ENCODE results near the gene SHC1. TPM values are rescaled to one million over a fixed set of nuclear protein-coding genes. Genes with fewer than 3 reads are reported as not detected.
A peak's percentile ranks its signal among the peaks of the same experiment; 100 is the strongest.

SHC1 gene
- total RNA-seq, 2 donors from 2014 or later: 98.3 to 104 TPM

DNA sequence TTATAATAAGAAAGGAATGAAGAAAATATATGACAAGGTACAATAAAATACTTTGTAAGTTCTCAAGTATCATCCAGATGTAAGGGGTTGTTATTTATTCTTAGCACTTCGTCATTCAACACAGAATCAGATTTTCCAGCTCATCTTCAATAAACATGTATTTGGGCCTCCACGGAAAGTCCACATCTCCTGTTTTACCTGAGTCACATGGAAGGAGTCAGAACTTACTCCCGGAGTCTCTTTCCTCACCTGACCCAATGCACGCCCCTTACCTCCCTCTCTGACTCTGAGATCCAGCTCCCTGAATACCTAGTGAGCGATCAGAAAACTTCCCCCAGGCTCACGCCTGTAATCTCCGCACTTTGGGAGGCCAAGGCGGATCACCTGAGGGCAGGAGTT lies 32.6 kb downstream of the SHC1 start:
- Histone ChIP-seq H3K4me1 (no peaks in the 10 kb centered on the region), H3K9ac (ENCODE audit: low read depth in 2 of 2, low read length in 2 of 2) (peak overlapping the region; percentile 59 to 96), H3K9me3 (no peaks in the 10 kb centered on the region), H3K27ac (peak overlapping the region; percentile 96), H3K36me3 (no peaks in the 10 kb centered on the region), H3K4me3 (no peak overlapping the region), H3K27me3 (no peaks in the 10 kb centered on the region)
- DNase-seq: no peak
- TF ChIP-seq, protein P1, sequence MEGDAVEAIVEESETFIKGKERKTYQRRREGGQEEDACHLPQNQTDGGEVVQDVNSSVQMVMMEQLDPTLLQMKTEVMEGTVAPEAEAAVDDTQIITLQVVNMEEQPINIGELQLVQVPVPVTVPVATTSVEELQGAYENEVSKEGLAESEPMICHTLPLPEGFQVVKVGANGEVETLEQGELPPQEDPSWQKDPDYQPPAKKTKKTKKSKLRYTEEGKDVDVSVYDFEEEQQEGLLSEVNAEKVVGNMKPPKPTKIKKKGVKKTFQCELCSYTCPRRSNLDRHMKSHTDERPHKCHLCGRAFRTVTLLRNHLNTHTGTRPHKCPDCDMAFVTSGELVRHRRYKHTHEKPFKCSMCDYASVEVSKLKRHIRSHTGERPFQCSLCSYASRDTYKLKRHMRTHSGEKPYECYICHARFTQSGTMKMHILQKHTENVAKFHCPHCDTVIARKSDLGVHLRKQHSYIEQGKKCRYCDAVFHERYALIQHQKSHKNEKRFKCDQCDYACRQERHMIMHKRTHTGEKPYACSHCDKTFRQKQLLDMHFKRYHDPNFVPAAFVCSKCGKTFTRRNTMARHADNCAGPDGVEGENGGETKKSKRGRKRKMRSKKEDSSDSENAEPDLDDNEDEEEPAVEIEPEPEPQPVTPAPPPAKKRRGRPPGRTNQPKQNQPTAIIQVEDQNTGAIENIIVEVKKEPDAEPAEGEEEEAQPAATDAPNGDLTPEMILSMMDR (IDR thresholded peaks at IDR 0.05): no peak
- intact Hi-C loops (cut with DNase I): no loop called here

DNA sequence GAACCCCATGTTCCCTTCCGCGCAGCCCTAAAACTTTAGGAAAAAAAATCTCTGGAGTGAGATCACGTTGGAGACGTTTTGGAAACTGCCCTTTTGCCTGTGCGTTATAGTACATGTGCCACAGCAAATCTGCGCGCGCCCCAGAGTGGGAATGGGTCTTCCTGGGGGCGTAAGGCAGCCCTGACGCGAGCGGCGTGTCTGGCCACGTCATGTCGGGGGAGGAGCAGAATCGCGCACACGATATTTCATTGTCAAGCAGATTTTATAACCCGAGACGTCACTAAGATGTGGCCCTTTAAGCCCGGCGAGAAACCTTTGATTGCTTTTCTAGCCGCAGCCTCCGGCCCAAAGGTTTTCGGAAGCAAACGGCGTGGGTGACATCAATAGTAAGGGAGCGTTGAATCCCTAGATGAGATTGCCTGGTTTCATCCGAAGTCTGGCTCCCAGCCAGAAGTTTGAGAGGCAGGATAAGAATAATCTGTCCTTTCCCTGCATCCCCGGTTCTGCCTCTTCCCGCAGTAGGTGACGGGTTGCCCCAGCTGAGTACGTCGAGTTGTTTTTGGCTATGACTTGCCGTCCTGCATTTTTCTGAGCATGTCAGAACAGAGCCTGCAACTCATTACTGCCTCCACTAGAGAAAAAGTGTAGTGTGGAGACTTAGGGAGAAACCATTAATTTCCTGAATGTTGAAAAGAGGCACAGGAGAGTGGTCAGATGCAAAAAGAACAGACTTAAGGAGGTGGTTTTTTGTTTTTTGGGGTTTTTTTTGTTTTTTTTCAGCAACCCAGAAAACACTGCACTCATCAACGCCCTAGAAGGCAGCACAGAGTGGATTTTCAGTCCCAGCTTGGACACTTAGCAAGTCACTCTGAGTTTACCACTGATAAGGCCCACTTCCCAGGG lies 33.2 kb downstream of the SHC1 start:
- H3K27me3 ChIP-seq: no peaks in the 10 kb centered on the region
- DNase-seq: peak; percentile 93
- TF ChIP-seq, protein P1 (IDR thresholded peaks at IDR 0.05): no peak
- no peaks in the 10 kb centered on the region for H3K9me3 ChIP-seq
- no peaks in the 10 kb centered on the region for H3K36me3 ChIP-seq
- H3K4me1 ChIP-seq: no peaks in the 10 kb centered on the region
- peak overlapping the region; percentile 96 for H3K27ac ChIP-seq
- intact Hi-C loops (cut with DNase I): no loop called here
- peak overlapping the region; percentile 61 for H3K4me3 ChIP-seq
- H3K9ac ChIP-seq (ENCODE audit: low read depth in 2 of 2, low read length in 2 of 2): peak overlapping the region; percentile 59 to 96

DNA sequence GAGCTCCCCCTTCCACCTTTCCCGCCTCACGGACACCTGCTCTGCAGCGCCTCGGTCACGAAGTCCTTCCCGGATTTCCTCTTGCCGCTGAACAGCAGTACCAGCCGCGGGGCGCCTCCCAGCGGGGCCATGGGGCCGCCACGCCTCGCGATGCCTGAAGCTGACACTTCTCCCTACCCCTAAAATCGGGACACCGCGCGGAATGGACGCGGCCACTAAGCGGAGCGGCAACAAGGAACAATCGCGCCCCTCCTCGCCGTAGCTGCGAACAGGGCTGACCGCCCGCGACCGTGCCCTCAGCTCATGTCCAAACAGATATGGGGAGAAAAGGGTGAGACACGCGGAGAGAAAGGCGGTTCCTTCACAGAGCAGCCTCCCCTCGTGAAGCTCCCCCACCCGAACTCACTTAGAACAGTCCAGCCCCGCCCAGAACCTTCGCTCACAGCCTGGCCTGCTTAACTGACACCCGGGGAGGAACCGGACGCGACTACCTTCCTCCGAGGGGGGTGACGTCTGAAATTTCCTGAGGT lies 33.9 kb downstream of the SHC1 start, which contains the start of gene PMVK:
TSS of gene PMVK (minus strand) at position 165 of the 530 bp plus-strand sequence. CDS start at position 131, 34 bp downstream.
- peak within 1 kb of the TSS; percentile 61 for H3K4me3 ChIP-seq
- DNase-seq: peak; percentile 98
- peak within 1 kb of the TSS; percentile 59 to 96 for H3K9ac ChIP-seq (ENCODE audit: low read depth in 2 of 2, low read length in 2 of 2)
- no peaks in the 10 kb centered on the region for H3K27me3 ChIP-seq
- H3K4me1 ChIP-seq: no peaks in the 10 kb centered on the region
- peak within 1 kb of the TSS; percentile 96 for H3K27ac ChIP-seq
- no peaks in the 10 kb centered on the region for H3K9me3 ChIP-seq
- H3K36me3 ChIP-seq: no peaks in the 10 kb centered on the region
- TF ChIP-seq, protein P1 (IDR thresholded peaks at IDR 0.05): no peak
- intact Hi-C loops (cut with DNase I): no loop called here

DNA sequence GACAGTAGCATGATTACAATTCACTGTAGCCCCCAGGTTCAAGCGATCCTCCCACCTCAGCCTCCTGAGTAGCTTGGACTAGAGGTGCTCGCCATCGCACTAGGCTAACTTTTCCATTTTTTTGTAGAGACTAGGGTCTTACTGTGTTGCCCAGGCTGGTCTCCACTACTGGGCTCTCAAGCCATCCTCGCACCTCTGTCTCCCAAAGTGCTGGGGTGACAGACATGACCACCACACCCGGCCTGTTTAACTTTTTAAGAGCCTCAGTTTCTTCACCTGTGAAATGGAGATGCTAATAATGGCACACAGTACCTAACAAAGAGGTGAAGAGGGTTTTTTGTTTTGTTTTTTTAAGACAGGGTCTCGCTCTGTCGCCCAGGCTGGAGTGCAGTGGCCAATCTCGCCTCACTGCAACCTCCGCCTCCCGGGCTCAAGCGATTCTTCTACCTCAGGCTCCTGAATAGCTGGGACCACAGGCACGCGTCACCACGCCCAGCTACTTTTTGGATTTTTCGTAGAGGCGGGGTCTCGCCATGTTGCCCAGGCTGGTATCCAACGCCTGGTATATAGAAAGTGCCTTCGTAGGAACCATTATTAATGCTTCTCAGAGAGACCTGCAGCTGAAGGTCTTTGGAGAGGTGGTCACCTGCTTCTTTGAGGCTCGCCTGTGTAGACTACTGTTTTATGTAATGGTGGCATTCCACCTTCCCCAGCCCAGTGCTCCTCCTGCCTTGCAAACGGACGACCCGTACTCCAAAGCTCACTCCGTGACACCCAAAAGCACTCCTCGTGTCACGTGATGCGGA lies 34.6 kb downstream of the SHC1 start:
- TF ChIP-seq, protein P1 (IDR thresholded peaks at IDR 0.05): no peak
- no peaks in the 10 kb centered on the region for H3K27me3 ChIP-seq
- H3K9ac ChIP-seq (ENCODE audit: low read depth in 2 of 2, low read length in 2 of 2): peak overlapping the region; percentile 59 to 96
- H3K4me1 ChIP-seq: no peaks in the 10 kb centered on the region
- DNase-seq: no peak
- H3K27ac ChIP-seq: peak overlapping the region; percentile 96
- no peaks in the 10 kb centered on the region for H3K36me3 ChIP-seq
- intact Hi-C loops (cut with DNase I): no loop called here
- H3K4me3 ChIP-seq: peak overlapping the region; percentile 61
- H3K9me3 ChIP-seq: no peaks in the 10 kb centered on the region

DNA sequence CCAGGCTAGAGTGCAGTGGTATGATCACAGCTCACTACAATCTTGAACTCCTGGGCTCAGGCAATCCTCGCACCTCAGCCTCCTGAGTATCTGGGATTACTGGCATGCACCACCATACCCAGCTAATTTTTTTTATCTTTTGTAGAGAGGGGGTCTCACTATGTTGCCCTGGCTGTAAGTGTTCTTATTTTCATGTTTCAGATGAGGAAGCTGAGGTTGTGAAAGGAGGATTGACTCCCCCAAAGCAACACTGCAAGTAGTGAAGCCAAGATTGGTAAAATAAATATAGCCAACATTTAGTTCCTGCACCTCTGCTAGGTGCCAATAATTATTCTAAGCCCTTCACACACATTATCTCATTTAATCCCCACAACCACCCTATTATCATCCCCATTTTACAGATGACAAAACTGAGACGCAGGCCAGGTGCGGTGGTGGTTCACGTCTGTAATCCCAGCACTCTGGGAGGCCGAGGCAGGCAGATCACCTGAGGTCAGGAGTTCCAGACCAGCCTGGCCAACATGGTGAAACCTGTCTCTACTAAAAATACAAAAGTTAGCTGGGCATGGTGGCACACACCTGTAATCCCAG lies 36.1 kb downstream of the SHC1 start:
- intact Hi-C loops (cut with DNase I): no loop called here
- Histone ChIP-seq H3K36me3 (no peaks in the 10 kb centered on the region), H3K9me3 (no peaks in the 10 kb centered on the region), H3K27me3 (no peaks in the 10 kb centered on the region), H3K27ac (no peak overlapping the region), H3K4me3 (no peak overlapping the region), H3K4me1 (no peaks in the 10 kb centered on the region), H3K9ac (ENCODE audit: low read depth in 2 of 2, low read length in 2 of 2) (no peak overlapping the region)
- TF ChIP-seq, protein P1 (IDR thresholded peaks at IDR 0.05): no peak
- DNase-seq: no peak

Measured in colonic mucosa (tissue), 4 donors.